GM23338 (cell line): ENCODE data around the gene MPC2. TPM values are rescaled to one million over a fixed set of nuclear protein-coding genes. Genes with fewer than 3 reads are reported as not detected.

ENCODE experiments used
- ATAC-seq: fragments of 200-7000 bp; cut with Tn5 transposase; 3 replicates; pipeline ENCODE4 v1.9.1; 2020
- DNase-seq: peaks from one replicate; pipeline ENCODE4 v3.0.0-alpha.2; 2015; ENCODE audit warnings: low spot score
- H2AFZ ChIP-seq: fragments of 200-600 bp; sonication (generic); 2 replicates; pipeline ENCODE4 v1.8.0; 2016; ENCODE audit warnings: antibody characterized with exemption, mild to moderate bottlenecking, moderate library complexity
- H3F3A ChIP-seq: fragments of 200-600 bp; sonication (generic); replicated peaks from 2 replicates; pipeline ENCODE4 v1.8.0; 2017; ENCODE audit warnings: antibody characterized with exemption, mixed run types, low read depth
- H3K27ac ChIP-seq: fragments of 200-600 bp; sonication (generic); 2 replicates; pipeline ENCODE4 v1.6.1; 2016; ENCODE audit warnings: low read depth
- H3K27me3 ChIP-seq: fragments of 200-600 bp; sonication (generic); 2 replicates; pipeline ENCODE4 v1.8.0; 2016; ENCODE audit warnings: mild to moderate bottlenecking, mixed run types, moderate library complexity; ENCODE audit not compliant: insufficient read depth
- H3K36me3 ChIP-seq: fragments of 200-600 bp; sonication (generic); 2 replicates; pipeline ENCODE4 v1.8.0; 2016; ENCODE audit warnings: mild to moderate bottlenecking; ENCODE audit not compliant: insufficient read depth
- H3K4me1 ChIP-seq: fragments of 200-600 bp; sonication (generic); 2 replicates; pipeline ENCODE4 v1.8.0; 2016; ENCODE audit warnings: mild to moderate bottlenecking, moderate library complexity; ENCODE audit not compliant: insufficient read depth
- H3K4me2 ChIP-seq: fragments of 200-600 bp; sonication (generic); 2 replicates; pipeline ENCODE4 v1.7.1; 2017; ENCODE audit warnings: mixed run types
- H3K4me3 ChIP-seq: fragments of 200-600 bp; sonication (generic); 2 replicates; pipeline ENCODE4 v1.6.1; 2016; ENCODE audit warnings: mixed run types
- H3K79me2 ChIP-seq: fragments of 200-600 bp; sonication (generic); replicated peaks from 2 replicates; pipeline ENCODE4 v1.8.0; 2017; ENCODE audit warnings: mild to moderate bottlenecking; ENCODE audit not compliant: insufficient read depth
- H3K9me2 ChIP-seq: fragments of 200-600 bp; sonication (generic); 2 replicates; pipeline ENCODE4 v1.8.0; 2017; ENCODE audit not compliant: insufficient read depth
- H4K20me1 ChIP-seq: fragments of 200-600 bp; sonication (generic); replicated peaks from 2 replicates; pipeline ENCODE4 v1.8.0; 2017; ENCODE audit warnings: mild to moderate bottlenecking; ENCODE audit not compliant: insufficient read depth
- H3K27ac Mint-ChIP-seq: 2 replicates; pipeline ENCODE4 v1.8.0; 2020; ENCODE audit warnings: inconsistent platforms, mild to moderate bottlenecking, moderate library complexity, mixed read lengths
- H3K27me3 Mint-ChIP-seq: 3 replicates; pipeline ENCODE4 v1.8.0; 2022; ENCODE audit warnings: low read depth, mild to moderate bottlenecking, moderate library complexity, mixed read lengths, inconsistent platforms; ENCODE audit not compliant: insufficient read depth, poor library complexity
- H3K36me3 Mint-ChIP-seq: 3 replicates; pipeline ENCODE4 v1.8.0; 2021; ENCODE audit warnings: low read depth, mild to moderate bottlenecking, inconsistent platforms, moderate library complexity, mixed read lengths
- H3K4me1 Mint-ChIP-seq: 3 replicates; pipeline ENCODE4 v1.8.0; 2020; ENCODE audit warnings: mild to moderate bottlenecking, inconsistent platforms, mixed read lengths
- H3K4me3 Mint-ChIP-seq: 3 replicates; pipeline ENCODE4 v1.8.0; 2021; ENCODE audit warnings: moderate library complexity, mild to moderate bottlenecking, inconsistent platforms, mixed read lengths
- H3K9me3 Mint-ChIP-seq: 3 replicates; pipeline ENCODE4 v1.8.0; 2020; ENCODE audit warnings: moderate library complexity, mild to moderate bottlenecking, inconsistent platforms, mixed read lengths
- CTCF ChIP-seq, 2 experiments: fragments of 200-600 bp in 1 of 2; sonication (generic) in 1 of 2; conservative IDR thresholded peaks; 2 replicates each; pipeline versions ENCODE4 v1.5.1 to v1.6.1; 2016 to 2017; ENCODE audit warnings: antibody characterized with exemption in 2 of 2, low read depth in 2 of 2, mild to moderate bottlenecking in 2 of 2, moderate library complexity in 1 of 2
- ETS1 ChIP-seq: IDR thresholded peaks from 2 replicates; pipeline ENCODE4 v1.6.1; 2016; ENCODE audit warnings: antibody characterized with exemption
- POLR2AphosphoS5 ChIP-seq: IDR thresholded peaks from 2 replicates; pipeline ENCODE4 v1.6.1; 2016; ENCODE audit warnings: antibody characterized with exemption, low read depth
- REST ChIP-seq: IDR thresholded peaks from one replicate; pipeline ENCODE4 v1.6.1; 2018; ENCODE audit warnings: antibody characterized with exemption; ENCODE audit not compliant: unreplicated experiment
- STAT1 ChIP-seq: IDR thresholded peaks from one replicate; pipeline ENCODE4 v1.6.1; 2016; ENCODE audit warnings: antibody characterized with exemption; ENCODE audit not compliant: unreplicated experiment
- ZNF462 ChIP-seq: fragments of 250-450 bp; sonication (Bioruptor Pico); IDR thresholded peaks from 2 replicates; pipeline ENCODE4 v1.5.0; 2020; ENCODE audit warnings: mild to moderate bottlenecking, moderate library complexity
- polyA plus RNA-seq: library from polyadenylated mRNA; unstranded; fragments of >200 nt; fragmentation: Nextera tagmentation; extraction: Ambion mirVana; gene quantifications from 2 replicates; pipeline ENCODE4 v1.2.1, GENCODE V29; 2016
- total RNA-seq: library from RNA; depleted of rRNA; stranded (reverse); fragments of >200 nt; shearing (Covaris generic); gene quantifications from 2 replicates; pipeline ENCODE4 v1.2.3, GENCODE V29; 2014

The MPC2 gene
- total and polyA plus RNA-seq, 2 experiments from 2014 or later: 21.6 to 76.9 TPM

GRCh38 chr1:167974698-167975097, 37.8 kb upstream of the MPC2 start:
- Mint-ChIP-seq H3K27ac (no peak overlapping the region), H3K9me3 (no peaks in the 10 kb centered on the region), H3K4me3 (no peak overlapping the region), H3K4me1 (no peaks in the 10 kb centered on the region), H3K27me3 (no peaks in the 10 kb centered on the region), H3K36me3 (peaks cover 22% of the 10 kb centered on the region; the same call in 2 of the 3 replicates)
- H3K4me1 ChIP-seq: no peaks in the 10 kb centered on the region
- no peak for TF ChIP-seq CTCF (conservative IDR thresholded peaks at IDR 0.05; ENCODE audit: low read depth in 2 of 2)
- H3K27me3 ChIP-seq: no peaks in the 10 kb centered on the region
- peaks cover 17% of the 10 kb centered on the region for H3K79me2 ChIP-seq
- peaks cover 17% of the 10 kb centered on the region; the same call in 1 of the 2 replicates for H3K36me3 ChIP-seq
- DNase-seq (no peak), ATAC-seq (no peak)
- H2AFZ ChIP-seq: no peak overlapping the region
- H3K9me2 ChIP-seq: no peaks in the 10 kb centered on the region
- H3K4me3 ChIP-seq: no peak overlapping the region
- no peaks in the 10 kb centered on the region for H3F3A ChIP-seq
- no peak overlapping the region for H3K4me2 ChIP-seq
- no peaks in the 10 kb centered on the region; the same call in 1 of the 2 replicates for H4K20me1 ChIP-seq
- H3K27ac ChIP-seq: no peak overlapping the region

GRCh38 chr1:167973832-167974231, 37.0 kb upstream of the MPC2 start:
- Histone ChIP-seq H3K79me2 (peaks cover 17% of the 10 kb centered on the region), H2AFZ (no peak overlapping the region), H3K36me3 (peaks cover 17% of the 10 kb centered on the region; the same call in 1 of the 2 replicates), H4K20me1 (no peaks in the 10 kb centered on the region; the same call in 1 of the 2 replicates), H3K27ac (no peak overlapping the region), H3K4me2 (no peak overlapping the region), H3K9me2 (no peaks in the 10 kb centered on the region), H3F3A (no peaks in the 10 kb centered on the region), H3K4me1 (no peaks in the 10 kb centered on the region), H3K27me3 (no peaks in the 10 kb centered on the region), H3K4me3 (no peak overlapping the region)
- no peak for ATAC-seq
- no peak overlapping the region for H3K27ac Mint-ChIP-seq
- H3K4me1 Mint-ChIP-seq: no peaks in the 10 kb centered on the region
- H3K27me3 Mint-ChIP-seq: no peaks in the 10 kb centered on the region
- no peak overlapping the region for H3K4me3 Mint-ChIP-seq
- H3K36me3 Mint-ChIP-seq: peaks cover 22% of the 10 kb centered on the region; the same call in 2 of the 3 replicates
- no peaks in the 10 kb centered on the region for H3K9me3 Mint-ChIP-seq
- no peak for DNase-seq
- TF ChIP-seq CTCF (conservative IDR thresholded peaks at IDR 0.05; ENCODE audit: low read depth in 2 of 2) (no peak), ZNF462 (no peak), ETS1 (no peak), POLR2AphosphoS5 (no peak), REST (no peak), STAT1 (no peak)
